GM18867 (cell line): ENCODE data around the gene TTC34.

Experiments used
- ATAC-seq: cut with Tn5 transposase; IDR thresholded peaks from one replicate; pipeline ENCODE4 v1.9.1; 2021; ENCODE audit warnings: mild to moderate bottlenecking, moderate library complexity; ENCODE audit not compliant: unreplicated experiment

The TTC34 gene

DNA sequence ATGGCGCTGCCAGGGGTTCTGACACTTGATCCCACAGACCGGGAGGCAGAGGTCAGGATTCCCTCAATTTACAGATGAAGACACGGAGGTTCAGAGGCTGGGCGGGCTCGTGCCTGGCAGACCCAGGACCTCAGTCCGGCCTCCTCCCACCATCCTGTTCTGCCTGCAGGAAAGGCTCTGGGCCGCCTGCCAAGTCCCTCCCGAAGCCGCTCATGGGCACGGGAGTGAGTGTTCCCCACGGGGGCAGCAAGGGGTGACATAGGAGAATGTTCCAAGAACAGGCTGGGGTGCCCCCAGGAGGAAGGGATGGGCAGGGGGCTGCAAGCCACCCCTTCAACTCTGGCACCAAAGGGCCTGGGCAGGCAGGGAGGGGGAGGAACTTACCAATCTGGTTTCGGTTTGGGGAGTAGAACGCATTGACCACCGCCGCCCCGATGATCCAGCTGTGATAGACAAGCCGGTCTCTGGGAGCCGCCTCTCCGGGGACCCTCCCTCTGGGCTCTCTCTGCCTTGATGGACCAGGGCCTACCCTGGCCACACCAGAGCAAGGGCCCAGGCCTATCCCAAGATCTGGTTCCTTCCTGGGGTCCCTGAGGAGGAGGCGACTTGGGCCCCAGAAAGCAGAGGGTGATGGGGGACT is 207.4 kb downstream of the TTC34 start:
- ATAC-seq, result no peak

DNA sequence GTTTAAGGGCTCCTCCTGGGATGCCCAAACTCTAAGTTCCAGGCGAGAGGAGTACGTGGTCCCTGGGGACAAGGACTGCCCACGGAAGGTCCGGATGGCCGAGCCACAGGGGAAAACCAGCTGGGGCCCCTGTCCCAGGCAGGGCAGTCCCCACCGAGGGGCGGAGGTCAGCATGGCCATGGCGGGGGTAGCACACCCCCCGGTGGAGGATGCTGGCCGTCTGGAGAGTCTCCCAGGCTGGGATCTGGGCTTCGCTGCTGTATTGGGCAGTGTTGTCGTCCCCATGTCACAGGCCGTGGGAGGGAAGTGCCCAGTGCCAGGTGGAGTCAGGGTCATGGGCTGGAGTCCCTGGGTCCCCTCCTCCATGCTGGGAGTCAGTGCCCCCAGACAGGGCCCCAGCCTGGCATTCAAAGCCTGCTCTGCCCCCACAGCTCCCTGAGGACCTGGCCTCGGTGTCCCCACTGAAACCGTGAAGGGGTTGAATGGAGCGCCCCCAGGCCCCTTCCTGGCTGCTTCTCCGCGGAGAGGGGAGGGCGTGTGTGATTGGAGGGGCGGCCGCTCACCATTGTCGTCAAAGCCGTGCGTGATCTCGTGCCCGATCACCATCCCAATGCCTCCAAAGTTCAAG is 208.1 kb downstream of the TTC34 start:
- no peak for ATAC-seq

DNA sequence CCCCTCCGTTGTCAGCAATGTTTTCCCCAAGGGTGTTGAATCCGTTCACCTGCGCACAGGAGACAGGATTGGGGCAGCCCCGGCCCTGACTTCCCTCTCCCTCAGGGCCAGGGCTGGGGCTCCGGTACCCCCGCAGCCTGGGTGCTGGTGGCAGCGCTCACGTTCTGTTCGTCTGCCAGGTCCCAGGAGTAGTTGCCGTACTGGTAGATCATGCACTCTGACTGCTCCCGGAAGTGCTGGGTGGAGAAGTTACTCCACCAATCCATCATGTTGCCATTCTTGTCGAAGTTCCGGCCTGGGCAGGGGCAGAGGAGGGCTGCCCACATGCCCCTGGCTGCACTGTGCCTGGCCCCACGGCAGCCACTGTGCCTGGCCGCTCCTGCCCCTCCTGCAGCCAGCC is 208.8 kb downstream of the TTC34 start:
- ATAC-seq, result no peak

DNA sequence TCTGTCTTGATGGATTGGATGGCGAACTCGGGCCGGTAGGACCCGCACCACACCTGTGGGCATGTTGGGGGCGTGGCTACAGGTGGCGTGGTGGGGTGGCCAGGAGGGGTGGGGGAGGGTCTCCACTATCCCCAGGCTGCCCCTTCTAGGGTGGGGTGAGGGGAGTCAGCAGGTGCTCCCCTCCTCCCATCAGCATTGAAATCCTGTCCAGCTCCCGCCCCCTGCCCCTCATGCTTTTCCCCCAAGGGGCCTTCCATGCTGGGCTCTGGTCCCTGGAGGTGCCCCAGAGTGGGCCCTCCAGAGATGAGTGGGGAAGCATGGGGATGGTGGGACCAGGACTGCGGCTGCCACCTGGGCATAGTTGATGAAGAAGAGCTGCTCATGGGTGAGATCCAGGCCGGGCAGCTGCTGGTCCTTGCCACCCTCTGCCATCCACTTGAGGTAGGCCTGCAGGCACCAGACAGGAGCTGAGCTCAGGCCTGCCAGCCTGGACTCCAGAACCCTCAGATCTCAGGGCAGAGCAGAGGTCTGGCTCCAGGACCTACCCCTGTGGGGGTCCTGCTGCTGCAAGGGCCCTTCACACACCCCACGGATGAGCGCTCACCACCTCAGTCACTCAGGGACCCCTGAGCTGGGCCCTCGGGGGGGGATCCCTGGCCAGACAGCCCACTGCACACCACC is 209.8 kb downstream of the TTC34 start:
- ATAC-seq, result no peak

DNA sequence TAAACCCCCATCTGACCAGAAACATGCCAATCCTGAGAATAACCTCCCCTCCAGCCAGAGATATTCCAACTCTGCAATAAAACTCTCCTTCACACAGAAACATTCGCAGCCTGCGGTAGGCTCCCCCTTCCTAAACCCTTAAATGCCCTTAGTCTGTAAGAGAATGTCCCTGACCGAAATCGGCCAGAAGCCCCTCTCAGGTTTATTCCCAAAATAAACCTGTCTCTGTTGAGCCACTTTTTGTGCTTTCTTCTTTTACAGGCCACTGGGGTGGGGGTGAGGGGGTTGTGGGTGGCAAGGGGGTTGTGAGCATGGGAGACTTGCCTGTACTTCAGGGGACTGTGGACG is 210.3 kb downstream of the TTC34 start:
- no peak for ATAC-seq

DNA sequence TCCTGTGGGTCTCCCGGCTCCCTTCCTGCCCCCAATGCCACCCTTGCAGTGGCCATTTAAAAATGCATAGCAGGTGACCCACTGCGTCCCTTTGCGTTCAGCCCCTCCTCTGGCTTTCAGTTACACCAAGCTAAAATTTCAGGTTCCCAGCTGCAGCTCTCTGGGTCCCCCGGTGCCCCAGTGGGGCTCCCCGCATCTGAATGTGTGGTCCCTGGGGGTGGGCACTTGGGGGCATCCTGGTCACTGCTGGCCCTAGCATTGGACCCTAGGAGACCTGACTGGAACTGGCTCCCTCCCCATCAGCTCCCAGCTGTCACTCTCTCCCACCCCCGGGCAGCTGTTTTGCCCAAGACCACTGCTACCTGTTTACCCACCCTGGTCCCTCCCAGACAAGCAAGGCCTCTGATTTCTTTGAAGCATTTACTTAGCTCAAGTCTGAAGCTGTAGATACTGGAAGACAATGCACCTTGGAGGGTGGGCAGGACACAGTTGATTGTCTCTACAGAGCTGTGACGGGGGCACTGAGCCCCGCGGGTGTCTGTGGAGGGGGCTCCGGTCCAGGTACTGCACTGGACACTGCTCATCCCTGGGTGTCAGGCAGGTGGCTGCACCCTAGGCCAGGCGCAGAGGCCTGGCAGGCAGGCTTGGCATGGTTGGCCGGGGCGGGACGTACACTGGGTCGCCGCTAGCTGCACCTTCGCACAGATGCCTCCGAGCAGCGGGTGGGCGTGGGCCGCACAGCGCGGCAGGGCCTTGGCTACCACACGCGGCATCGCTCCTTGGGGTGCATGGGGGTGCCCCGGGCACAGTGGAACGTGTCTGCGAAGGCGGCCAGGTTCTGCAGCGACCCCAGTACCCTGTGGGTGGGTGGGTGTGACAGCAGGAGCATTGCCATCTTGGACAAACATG is 211.0 kb downstream of the TTC34 start:
- ATAC-seq, result no peak

DNA sequence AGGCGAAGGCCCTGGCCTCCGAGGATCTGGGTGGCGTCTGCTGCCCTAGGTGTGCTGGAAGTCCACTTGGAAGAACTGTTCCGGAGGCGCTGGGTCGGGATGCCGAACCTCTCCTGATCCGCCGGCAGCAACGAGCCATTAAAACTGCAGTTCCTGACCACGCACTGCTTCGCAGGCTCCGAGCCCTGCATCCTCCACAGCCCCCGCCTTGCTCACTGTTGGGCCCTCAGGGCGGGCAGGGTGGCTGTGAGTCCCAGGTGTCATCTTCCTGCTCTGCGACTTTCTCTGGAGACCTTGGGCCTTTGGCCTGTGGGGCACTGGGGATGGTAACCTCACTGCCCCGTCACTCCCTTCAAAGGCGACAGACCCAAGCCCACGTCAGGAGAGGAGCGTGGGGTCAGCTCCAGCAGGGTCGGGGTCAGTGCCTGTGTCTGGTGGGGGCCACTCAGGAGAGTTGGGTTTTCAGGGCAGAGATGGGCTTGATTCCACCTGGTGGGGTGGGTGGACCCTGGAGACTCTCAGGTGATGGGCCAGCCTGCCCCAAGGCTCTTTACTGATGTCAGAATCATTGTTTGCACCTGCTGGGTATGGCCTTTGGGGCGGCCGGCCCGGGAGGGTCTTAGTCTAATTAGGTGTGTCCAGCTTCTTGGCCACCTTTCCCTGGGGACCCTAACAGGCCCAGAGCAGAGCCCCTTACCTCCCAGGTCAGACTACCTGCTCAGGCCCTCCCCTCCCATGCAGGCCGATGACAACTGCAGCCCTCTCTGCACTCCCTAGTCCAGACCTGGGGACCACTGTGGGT is 211.9 kb downstream of the TTC34 start:
- no peak for ATAC-seq

DNA sequence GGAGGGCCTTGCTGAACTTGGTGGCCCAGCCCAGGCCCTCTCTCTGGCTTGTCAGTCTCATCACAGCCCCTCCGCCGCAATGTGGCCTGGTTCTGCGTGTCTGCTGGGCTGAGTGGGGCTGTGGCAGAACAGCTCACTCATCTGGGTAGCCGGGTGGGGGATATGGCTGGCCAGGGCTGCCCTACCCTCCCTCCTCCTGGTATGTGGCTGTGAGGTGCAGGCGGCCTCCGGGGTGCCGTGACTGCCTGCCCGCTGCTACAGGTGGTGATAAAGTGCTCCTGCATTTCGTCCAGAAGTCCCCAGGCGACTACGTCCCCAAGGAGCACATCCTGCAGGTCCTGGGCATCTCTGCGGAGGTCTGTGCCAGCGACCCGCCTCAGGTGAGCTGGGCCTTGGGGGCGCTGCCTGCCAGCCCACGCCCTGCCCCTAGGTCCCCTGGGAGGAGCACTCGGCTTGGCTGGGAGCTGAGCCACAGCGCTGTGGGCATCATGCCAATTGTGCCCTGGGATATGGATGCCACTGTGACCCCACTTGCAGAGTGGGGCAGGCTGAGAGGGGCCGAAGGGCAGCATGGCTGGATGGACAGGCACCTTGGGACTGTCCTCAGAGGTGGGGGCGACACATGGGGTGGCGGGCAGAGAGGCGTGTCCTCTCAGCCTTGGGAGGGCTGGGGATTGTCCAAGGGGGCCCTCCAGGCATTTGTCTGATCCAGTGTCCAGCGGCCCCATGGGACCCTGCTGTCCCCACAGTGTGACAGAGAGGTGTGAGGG is 212.6 kb downstream of the TTC34 start:
- ATAC-seq, result no peak

DNA sequence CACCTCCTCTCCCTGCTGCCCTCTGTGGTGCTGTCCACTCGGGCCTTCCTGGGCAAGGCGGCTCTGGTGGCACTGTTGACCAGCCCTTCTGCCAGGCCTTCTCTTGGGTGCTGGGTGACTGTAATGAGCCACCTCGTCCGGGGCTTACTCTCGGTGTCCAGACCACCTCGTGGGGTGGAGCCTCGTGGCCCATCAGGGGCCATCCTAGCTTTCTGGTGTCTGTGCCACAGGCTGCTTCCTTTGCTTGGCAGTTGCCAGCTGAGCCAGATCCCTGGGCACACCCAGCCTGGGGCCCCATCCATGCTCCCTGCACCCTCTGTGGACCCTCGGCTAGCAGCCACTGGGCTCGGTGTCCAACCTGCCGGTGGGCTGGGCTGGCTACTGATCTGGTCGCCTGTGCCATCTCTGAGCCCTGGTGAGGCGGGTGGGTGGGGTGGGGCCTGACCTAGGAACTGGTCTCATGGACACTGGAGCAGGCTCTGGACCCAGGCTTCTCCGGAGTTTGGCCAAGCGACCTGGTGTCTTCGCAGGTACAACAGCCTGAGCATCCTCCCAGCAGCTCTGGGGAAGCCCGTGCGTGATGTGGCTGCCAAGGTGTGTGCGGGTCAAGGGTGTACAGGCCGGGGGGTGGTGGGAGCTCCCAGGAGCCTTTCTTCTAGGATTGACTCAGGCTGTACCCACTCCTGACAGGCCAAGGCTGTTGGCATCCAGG is 213.5 kb downstream of the TTC34 start:
- no peak for ATAC-seq

DNA sequence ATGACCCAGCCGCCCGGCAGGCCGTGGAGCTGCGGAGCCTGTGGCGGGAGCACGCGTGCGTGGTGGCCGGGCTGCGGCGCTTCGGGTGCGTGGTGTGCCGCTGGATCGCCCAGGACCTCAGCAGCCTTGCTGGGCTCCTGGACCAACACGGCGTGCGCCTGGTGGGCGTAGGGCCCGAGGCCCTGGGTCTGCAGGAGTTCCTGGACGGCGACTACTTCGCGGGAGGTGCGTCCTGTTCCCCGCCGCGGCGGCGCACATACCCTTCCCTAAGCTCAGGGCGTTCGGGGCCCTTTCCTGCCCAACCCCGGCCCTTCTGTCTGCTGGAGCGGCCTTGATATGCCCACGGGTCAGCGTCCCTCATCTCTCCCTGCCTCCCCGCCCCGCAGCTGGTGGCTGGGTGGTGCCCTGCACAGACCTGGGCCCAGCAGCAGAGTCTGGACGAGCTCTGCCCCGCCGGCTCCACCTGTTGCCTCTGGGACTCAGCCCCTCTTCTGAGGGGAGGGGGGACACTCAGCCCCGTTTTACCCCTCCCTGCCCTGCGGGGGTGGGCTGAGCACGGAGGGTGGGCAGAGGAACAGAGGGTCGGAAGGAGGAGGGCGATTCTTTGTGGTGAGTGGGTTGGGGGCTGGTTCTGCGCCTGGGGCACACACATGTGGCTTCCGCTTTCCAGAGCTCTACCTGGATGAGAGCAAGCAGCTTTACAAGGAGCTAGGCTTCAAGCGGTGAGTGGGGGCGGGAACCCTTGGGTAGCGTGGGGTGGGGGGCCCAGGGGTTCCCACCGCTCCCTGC is 214.2 kb downstream of the TTC34 start:
- ATAC-seq, result no peak

DNA sequence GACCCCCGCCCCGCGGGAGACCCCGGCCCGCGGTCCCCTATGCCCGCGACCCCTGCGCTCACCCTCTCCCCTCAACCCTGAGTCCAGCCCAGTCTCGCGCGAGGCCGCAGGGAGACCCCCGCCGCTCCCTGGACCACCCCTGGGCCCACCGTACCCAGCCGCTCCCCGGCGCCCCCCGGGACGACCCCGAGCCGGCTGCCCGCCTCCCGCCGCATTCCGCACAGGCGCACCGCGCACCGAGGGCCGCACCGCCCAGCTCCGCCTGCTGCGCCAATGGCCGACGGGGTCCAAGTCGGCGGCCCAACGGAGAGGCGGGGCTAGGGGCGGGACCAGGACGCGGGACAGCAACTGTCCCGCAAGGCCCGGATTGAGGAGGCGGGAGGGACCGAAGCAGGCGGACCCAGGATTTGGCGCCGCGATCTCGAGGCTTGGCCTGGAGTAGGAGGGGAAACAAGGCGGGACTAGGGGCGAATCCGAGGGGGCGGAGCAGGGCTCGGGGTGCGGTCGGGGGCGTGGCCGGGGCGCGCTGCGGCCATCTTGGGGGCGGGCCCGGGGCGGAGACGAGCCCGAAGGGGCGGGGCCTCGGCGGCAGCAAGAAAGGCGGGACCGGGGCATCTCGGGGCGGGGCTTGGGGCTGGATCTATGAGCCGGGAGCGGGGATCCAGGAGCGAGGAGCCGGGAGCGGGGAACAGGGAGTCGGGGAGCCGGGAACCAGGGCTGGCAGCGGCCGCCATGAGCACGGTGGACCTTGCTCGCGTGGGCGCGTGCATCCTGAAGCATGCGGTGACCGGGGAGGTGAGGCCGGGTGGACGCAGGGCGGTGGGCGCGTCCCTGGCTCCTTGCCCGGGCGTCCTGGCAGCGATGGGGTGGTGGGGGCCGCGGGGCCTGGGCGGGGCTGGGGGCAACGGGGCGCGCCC is 215.1 kb downstream of the TTC34 start, which contains the start of gene PRXL2B:
PRXL2B (plus strand) TSS at position 624 of the 917 bp plus-strand sequence; CDS start at position 733, 109 bp downstream.
- peak; percentile 69 for ATAC-seq
